ENCODE measurements around the gene PTPRE. TPM values are rescaled to one million over a fixed set of nuclear protein-coding genes. Genes with fewer than 3 reads are reported as not detected.

Gene PTPRE
- total RNA-seq, 1 donor from 2014 or later, result 17.4 TPM

- intact Hi-C loops (cut with DNase I), result no loop called here
- peak; percentile 50 for DNase-seq (ENCODE audit: missing footprints)
- ATAC-seq, result no peak
Measured at GRCh38 chr10:128055061-128055868, 148.4 kb downstream of the PTPRE start.

- ATAC-seq (no peak), DNase-seq (ENCODE audit: missing footprints) (peak; percentile 59)
- intact Hi-C loops (cut with DNase I), result no loop called here
Measured at GRCh38 chr10:128056303-128057050, 149.6 kb downstream of the PTPRE start.

GRCh38 chr10:128058106-128058749 lies 151.3 kb downstream of the PTPRE start:
- intact Hi-C loops (cut with DNase I), result no loop called here
- peak; percentile 23 for DNase-seq (ENCODE audit: missing footprints)
- no peak for ATAC-seq

GRCh38 chr10:128058750-128059134 lies 151.8 kb downstream of the PTPRE start:
- ATAC-seq, result no peak
- intact Hi-C loops (cut with DNase I), result no loop called here
- DNase-seq (ENCODE audit: missing footprints), result peak; percentile 34

- intact Hi-C loops (cut with DNase I), result no loop called here
- no peak for ATAC-seq
- peak; percentile 65 for DNase-seq (ENCODE audit: missing footprints)
Measured at GRCh38 chr10:128059266-128059981, 152.5 kb downstream of the PTPRE start.

GRCh38 chr10:128059982-128060293 lies 153.0 kb downstream of the PTPRE start:
- intact Hi-C loops (cut with DNase I), result loop anchor here (10.0 kb wide), 1 partner anchor 45 kb away; no protein-coding TSS in a partner anchor
- no peak for ATAC-seq
- DNase-seq (ENCODE audit: missing footprints), result no peak

- no peak for ATAC-seq
- intact Hi-C loops (cut with DNase I), result loop anchor here (10.0 kb wide), 1 partner anchor 46 kb away; no protein-coding TSS in a partner anchor
- DNase-seq (ENCODE audit: missing footprints), result peak; percentile 11
Measured at GRCh38 chr10:128060341-128061250, 153.7 kb downstream of the PTPRE start.

GRCh38 chr10:128061306-128062300 lies 154.7 kb downstream of the PTPRE start:
- ATAC-seq (no peak), DNase-seq (ENCODE audit: missing footprints) (peak; percentile 20)
- intact Hi-C loops (cut with DNase I), result loop anchor here (10.0 kb wide), 1 partner anchor 47 kb away; no protein-coding TSS in a partner anchor

GRCh38 chr10:128062331-128062880 lies 155.5 kb downstream of the PTPRE start:
- ATAC-seq, result no peak
- DNase-seq (ENCODE audit: missing footprints), result peak; percentile 69
- intact Hi-C loops (cut with DNase I), result loop anchor here (10.0 kb wide), 1 partner anchor 48 kb away; no protein-coding TSS in a partner anchor

GRCh38 chr10:128062881-128063563 lies 156.1 kb downstream of the PTPRE start:
- DNase-seq (ENCODE audit: missing footprints), result peak; percentile 78

GRCh38 chr10:128063736-128064107 lies 156.8 kb downstream of the PTPRE start:
- no peak for ATAC-seq
- peak; percentile 64 for DNase-seq (ENCODE audit: missing footprints)
- intact Hi-C loops (cut with DNase I), result loop anchor here (10.0 kb wide), 1 partner anchor 49 kb away; no protein-coding TSS in a partner anchor

More at GRCh38 chr10:128062881-128063563, 156.1 kb downstream of the PTPRE start:
- ATAC-seq, result peak; percentile 35
- intact Hi-C loops (cut with DNase I), result loop anchor here (10.0 kb wide), 1 partner anchor 48 kb away; no protein-coding TSS in a partner anchor

- DNase-seq (ENCODE audit: missing footprints) (peak; percentile 89), ATAC-seq (peak; percentile 72)
- intact Hi-C loops (cut with DNase I), result loop anchor here (10.0 kb wide), 1 partner anchor 50 kb away; no protein-coding TSS in a partner anchor
Measured at GRCh38 chr10:128064108-128064969, 157.4 kb downstream of the PTPRE start.

GRCh38 chr10:128064970-128065580 lies 158.2 kb downstream of the PTPRE start:
- intact Hi-C loops (cut with DNase I), result loop anchor here (5.0 to 10.0 kb wide), 2 partner anchors 50 to 348 kb away; no protein-coding TSS in a partner anchor
- peak; percentile 84 for DNase-seq (ENCODE audit: missing footprints)

GRCh38 chr10:128065881-128066534 lies 159.1 kb downstream of the PTPRE start:
- DNase-seq (ENCODE audit: missing footprints), result peak; percentile 65
- intact Hi-C loops (cut with DNase I), result loop anchor here (5.0 to 10.0 kb wide), 2 partner anchors 51 to 349 kb away; no protein-coding TSS in a partner anchor
- ATAC-seq, result no peak

More at GRCh38 chr10:128064970-128065580, 158.2 kb downstream of the PTPRE start:
- ATAC-seq, result peak; percentile 29

Measured in Right ventricle myocardium inferior (tissue), 1 donor.